ENCODE results near the gene PIGV. TPM values are rescaled to one million over a fixed set of nuclear protein-coding genes. Genes with fewer than 3 reads are reported as not detected.

PIGV gene
- total RNA-seq, 2 donors from 2014 or later, result 6.4 to 13.8 TPM

DNA sequence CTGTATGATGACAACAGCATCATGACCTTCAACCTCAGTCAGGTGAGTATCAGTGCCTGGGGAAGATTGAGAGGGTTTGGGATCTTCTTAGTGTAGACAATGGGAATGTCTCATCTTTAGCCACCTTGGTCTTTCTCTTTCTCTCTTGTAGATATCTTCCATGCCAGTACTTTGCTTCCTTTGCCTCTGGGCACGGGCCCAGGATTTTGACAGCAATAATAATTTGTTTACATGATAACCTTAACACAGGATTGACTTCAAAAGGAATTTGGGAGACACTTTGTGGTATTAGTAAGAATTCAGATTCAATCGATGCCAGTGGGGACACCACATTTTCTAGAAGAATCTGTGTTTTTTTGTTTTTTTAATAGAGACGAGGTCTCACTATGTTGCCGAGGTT lies 12.1 kb upstream of the PIGV start:
- H3K9me3 ChIP-seq, result no peaks in the 10 kb centered on the region
- DNase-seq (ENCODE audit: low spot score), result no peak
- H3K27ac ChIP-seq, result no peak overlapping the region
- peaks cover 0 to 19% of the 10 kb centered on the region in 2 donors for H3K4me1 ChIP-seq
- no peak overlapping the region for H3K4me3 ChIP-seq
- H3K27me3 ChIP-seq, result no peaks in the 10 kb centered on the region
- TF ChIP-seq, protein P1, sequence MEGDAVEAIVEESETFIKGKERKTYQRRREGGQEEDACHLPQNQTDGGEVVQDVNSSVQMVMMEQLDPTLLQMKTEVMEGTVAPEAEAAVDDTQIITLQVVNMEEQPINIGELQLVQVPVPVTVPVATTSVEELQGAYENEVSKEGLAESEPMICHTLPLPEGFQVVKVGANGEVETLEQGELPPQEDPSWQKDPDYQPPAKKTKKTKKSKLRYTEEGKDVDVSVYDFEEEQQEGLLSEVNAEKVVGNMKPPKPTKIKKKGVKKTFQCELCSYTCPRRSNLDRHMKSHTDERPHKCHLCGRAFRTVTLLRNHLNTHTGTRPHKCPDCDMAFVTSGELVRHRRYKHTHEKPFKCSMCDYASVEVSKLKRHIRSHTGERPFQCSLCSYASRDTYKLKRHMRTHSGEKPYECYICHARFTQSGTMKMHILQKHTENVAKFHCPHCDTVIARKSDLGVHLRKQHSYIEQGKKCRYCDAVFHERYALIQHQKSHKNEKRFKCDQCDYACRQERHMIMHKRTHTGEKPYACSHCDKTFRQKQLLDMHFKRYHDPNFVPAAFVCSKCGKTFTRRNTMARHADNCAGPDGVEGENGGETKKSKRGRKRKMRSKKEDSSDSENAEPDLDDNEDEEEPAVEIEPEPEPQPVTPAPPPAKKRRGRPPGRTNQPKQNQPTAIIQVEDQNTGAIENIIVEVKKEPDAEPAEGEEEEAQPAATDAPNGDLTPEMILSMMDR (IDR thresholded peaks at IDR 0.05), result no peak
- peaks cover 95% of the 10 kb centered on the region for H3K36me3 ChIP-seq

DNA sequence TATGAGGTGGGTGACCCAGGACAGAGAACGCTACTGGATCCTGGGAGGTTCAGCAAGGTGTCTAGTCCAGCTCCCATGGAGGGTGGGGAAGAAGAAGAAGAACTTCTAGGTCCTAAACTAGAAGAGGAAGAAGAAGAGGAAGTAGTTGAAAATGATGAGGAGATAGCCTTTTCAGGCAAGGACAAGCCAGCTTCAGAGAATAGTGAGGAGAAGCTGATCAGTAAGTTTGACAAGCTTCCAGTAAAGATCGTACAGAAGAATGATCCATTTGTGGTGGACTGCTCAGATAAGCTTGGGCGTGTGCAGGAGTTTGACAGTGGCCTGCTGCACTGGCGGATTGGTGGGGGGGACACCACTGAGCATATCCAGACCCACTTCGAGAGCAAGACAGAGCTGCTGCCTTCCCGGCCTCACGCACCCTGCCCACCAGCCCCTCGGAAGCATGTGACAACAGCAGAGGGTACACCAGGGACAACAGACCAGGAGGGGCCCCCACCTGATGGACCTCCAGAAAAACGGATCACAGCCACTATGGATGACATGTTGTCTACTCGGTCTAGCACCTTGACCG lies 8.6 kb upstream of the PIGV start:
- TF ChIP-seq, protein P1 (IDR thresholded peaks at IDR 0.05), result no peak
- Histone ChIP-seq H3K36me3 (peaks cover 65% of the 10 kb centered on the region), H3K27ac (no peak overlapping the region), H3K27me3 (no peaks in the 10 kb centered on the region), H3K9me3 (no peaks in the 10 kb centered on the region), H3K4me1 (peaks cover 0 to 30% of the 10 kb centered on the region in 2 donors), H3K4me3 (no peak overlapping the region)
- no peak for DNase-seq (ENCODE audit: low spot score)

DNA sequence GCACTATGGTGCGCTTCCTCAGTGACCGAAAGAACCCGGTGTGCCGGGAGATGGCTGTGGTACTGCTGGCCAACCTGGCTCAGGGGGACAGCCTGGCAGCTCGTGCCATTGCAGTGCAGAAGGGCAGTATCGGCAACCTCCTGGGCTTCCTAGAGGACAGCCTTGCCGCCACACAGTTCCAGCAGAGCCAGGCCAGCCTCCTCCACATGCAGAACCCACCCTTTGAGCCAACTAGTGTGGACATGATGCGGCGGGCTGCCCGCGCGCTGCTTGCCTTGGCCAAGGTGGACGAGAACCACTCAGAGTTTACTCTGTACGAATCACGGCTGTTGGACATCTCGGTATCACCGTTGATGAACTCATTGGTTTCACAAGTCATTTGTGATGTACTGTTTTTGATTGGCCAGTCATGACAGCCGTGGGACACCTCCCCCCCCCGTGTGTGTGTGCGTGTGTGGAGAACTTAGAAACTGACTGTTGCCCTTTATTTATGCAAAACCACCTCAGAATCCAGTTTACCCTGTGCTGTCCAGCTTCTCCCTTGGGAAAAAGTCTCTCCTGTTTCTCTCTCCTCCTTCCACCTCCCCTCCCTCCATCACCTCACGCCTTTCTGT lies 7.3 kb upstream of the PIGV start:
- H3K4me1 ChIP-seq, result peaks cover 0 to 43% of the 10 kb centered on the region in 2 donors
- H3K9me3 ChIP-seq, result no peaks in the 10 kb centered on the region
- H3K4me3 ChIP-seq, result no peak overlapping the region
- DNase-seq (ENCODE audit: low spot score), result no peak
- no peaks in the 10 kb centered on the region for H3K27me3 ChIP-seq
- TF ChIP-seq, protein P1 (IDR thresholded peaks at IDR 0.05), result no peak
- no peak overlapping the region for H3K27ac ChIP-seq
- H3K36me3 ChIP-seq, result peaks cover 52% of the 10 kb centered on the region

DNA sequence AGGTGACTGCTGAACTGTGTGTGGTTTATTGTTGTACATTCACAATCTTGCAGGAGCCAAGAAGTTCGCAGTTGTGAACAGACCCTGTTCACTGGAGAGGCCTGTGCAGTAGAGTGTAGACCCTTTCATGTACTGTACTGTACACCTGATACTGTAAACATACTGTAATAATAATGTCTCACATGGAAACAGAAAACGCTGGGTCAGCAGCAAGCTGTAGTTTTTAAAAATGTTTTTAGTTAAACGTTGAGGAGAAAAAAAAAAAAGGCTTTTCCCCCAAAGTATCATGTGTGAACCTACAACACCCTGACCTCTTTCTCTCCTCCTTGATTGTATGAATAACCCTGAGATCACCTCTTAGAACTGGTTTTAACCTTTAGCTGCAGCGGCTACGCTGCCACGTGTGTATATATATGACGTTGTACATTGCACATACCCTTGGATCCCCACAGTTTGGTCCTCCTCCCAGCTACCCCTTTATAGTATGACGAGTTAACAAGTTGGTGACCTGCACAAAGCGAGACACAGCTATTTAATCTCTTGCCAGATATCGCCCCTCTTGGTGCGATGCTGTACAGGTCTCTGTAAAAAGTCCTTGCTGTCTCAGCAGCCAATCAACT lies 6.4 kb upstream of the PIGV start:
- DNase-seq (ENCODE audit: low spot score), result no peak
- no peaks in the 10 kb centered on the region for H3K9me3 ChIP-seq
- TF ChIP-seq, protein P1 (IDR thresholded peaks at IDR 0.05), result no peak
- no peaks in the 10 kb centered on the region for H3K27me3 ChIP-seq
- H3K27ac ChIP-seq, result no peak overlapping the region
- H3K36me3 ChIP-seq, result peaks cover 44% of the 10 kb centered on the region
- H3K4me3 ChIP-seq, result no peak overlapping the region
- H3K4me1 ChIP-seq, result peaks cover 0 to 51% of the 10 kb centered on the region in 2 donors

DNA sequence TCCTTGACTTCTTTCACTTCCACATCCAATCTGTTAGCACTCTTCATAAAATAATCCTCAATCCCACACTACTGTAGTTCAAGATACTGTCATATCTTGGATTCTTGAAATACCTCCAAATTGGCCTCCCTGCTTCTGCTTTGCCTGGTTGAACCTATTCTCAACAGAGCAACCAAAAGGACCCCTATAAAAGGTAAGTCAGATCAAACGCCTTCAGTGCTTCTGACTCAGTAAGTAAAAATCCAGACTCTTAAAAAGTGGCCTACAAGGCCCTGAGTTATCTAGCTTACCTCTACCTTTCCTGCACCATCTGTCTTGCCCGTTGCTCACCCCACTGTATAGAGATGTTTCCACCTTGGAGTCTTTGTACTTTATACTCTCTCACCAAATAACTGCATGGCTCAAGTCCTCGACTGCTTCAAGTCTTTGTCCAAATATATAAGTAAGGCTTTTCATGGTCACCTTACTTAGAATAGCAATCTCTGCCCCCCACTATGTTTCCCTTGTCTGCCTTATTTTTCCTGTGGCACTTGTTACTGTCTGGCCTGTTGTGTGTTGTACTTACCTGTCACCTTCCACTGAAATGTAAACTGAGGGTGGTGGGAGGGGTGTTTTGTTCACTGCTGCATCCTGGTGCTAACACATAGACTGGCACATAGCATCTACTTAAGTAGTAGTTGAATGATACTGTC lies 5.1 kb upstream of the PIGV start:
- H3K27ac ChIP-seq, result peak overlapping the region in 1 of 2 donors; percentile 54
- H3K27me3 ChIP-seq, result no peaks in the 10 kb centered on the region
- no peaks in the 10 kb centered on the region for H3K9me3 ChIP-seq
- H3K36me3 ChIP-seq, result peaks cover 31% of the 10 kb centered on the region
- DNase-seq (ENCODE audit: low spot score), result no peak
- TF ChIP-seq, protein P1 (IDR thresholded peaks at IDR 0.05), result no peak
- H3K4me3 ChIP-seq, result no peak overlapping the region
- H3K4me1 ChIP-seq, result peaks cover 0 to 63% of the 10 kb centered on the region in 2 donors
